Mucosa of stomach (tissue), 1 donor: ENCODE data around the gene COL4A2.

Experiments used
- H3K27me3 ChIP-seq: one replicate; pipeline ENCODE4 v1.7.0; 2013; ENCODE audit warnings: mild to moderate bottlenecking, low read length; ENCODE audit not compliant: control insufficient read depth, insufficient read depth
- H3K36me3 ChIP-seq: one replicate; pipeline ENCODE4 v1.7.0; 2013; ENCODE audit warnings: low read length; ENCODE audit not compliant: control insufficient read depth, insufficient read depth
- H3K4me1 ChIP-seq: one replicate; pipeline ENCODE4 v1.7.0; 2013; ENCODE audit warnings: mild to moderate bottlenecking, low read length; ENCODE audit not compliant: control insufficient read depth, insufficient read depth
- H3K4me3 ChIP-seq: one replicate; pipeline ENCODE4 v1.7.0; 2013; ENCODE audit warnings: low read length
- H3K9ac ChIP-seq: one replicate; pipeline ENCODE4 v1.7.0; 2013; ENCODE audit warnings: mild to moderate bottlenecking, low read length, moderate library complexity
- H3K9me3 ChIP-seq: one replicate; pipeline ENCODE4 v1.7.0; 2013; ENCODE audit warnings: mild to moderate bottlenecking, low read length, moderate library complexity; ENCODE audit not compliant: control insufficient read depth
- donor health status: Pancreatic carcinoma.

Gene COL4A2

GRCh38 chr13:110466266-110466915 is 159.3 kb downstream of the COL4A2 start:
- no peaks in the 10 kb centered on the region for H3K27me3 ChIP-seq
- no peak overlapping the region for H3K4me3 ChIP-seq
- no peaks in the 10 kb centered on the region for H3K9me3 ChIP-seq
- no peaks in the 10 kb centered on the region for H3K36me3 ChIP-seq
- H3K9ac ChIP-seq, result no peak overlapping the region
- peaks cover 5% of the 10 kb centered on the region for H3K4me1 ChIP-seq

GRCh38 chr13:110467516-110468110 is 160.5 kb downstream of the COL4A2 start:
- no peak overlapping the region for H3K9ac ChIP-seq
- no peaks in the 10 kb centered on the region for H3K9me3 ChIP-seq
- H3K36me3 ChIP-seq, result no peaks in the 10 kb centered on the region
- H3K27me3 ChIP-seq, result no peaks in the 10 kb centered on the region
- H3K4me3 ChIP-seq, result no peak overlapping the region
- H3K4me1 ChIP-seq, result peaks cover 5% of the 10 kb centered on the region

GRCh38 chr13:110468986-110469495 is 162.0 kb downstream of the COL4A2 start:
- no peaks in the 10 kb centered on the region for H3K36me3 ChIP-seq

GRCh38 chr13:110469597-110469996 is 162.5 kb downstream of the COL4A2 start:
- H3K4me3 ChIP-seq, result no peak overlapping the region
- H3K4me1 ChIP-seq, result peaks cover 5% of the 10 kb centered on the region
- H3K27me3 ChIP-seq, result no peaks in the 10 kb centered on the region
- no peaks in the 10 kb centered on the region for H3K36me3 ChIP-seq
- H3K9me3 ChIP-seq, result no peaks in the 10 kb centered on the region
- no peak overlapping the region for H3K9ac ChIP-seq

More at GRCh38 chr13:110468986-110469495, 162.0 kb downstream of the COL4A2 start:
- H3K4me1 ChIP-seq, result peaks cover 5% of the 10 kb centered on the region
- H3K4me3 ChIP-seq, result no peak overlapping the region
- H3K27me3 ChIP-seq, result no peaks in the 10 kb centered on the region
- no peak overlapping the region for H3K9ac ChIP-seq
- H3K9me3 ChIP-seq, result no peaks in the 10 kb centered on the region

GRCh38 chr13:110470272-110471009 is 163.4 kb downstream of the COL4A2 start:
- Histone ChIP-seq H3K36me3 (no peaks in the 10 kb centered on the region), H3K9ac (no peak overlapping the region), H3K27me3 (no peaks in the 10 kb centered on the region), H3K9me3 (no peaks in the 10 kb centered on the region), H3K4me1 (peaks cover 5% of the 10 kb centered on the region), H3K4me3 (no peak overlapping the region)

GRCh38 chr13:110471156-110471832 is 164.2 kb downstream of the COL4A2 start:
- Histone ChIP-seq H3K9me3 (no peaks in the 10 kb centered on the region), H3K4me1 (peaks cover 2% of the 10 kb centered on the region), H3K27me3 (no peaks in the 10 kb centered on the region), H3K4me3 (no peak overlapping the region), H3K9ac (no peak overlapping the region), H3K36me3 (no peaks in the 10 kb centered on the region)

- Histone ChIP-seq H3K9ac (no peak overlapping the region), H3K9me3 (no peaks in the 10 kb centered on the region), H3K27me3 (no peaks in the 10 kb centered on the region), H3K4me1 (no peaks in the 10 kb centered on the region), H3K4me3 (no peak overlapping the region), H3K36me3 (no peaks in the 10 kb centered on the region)
Measured at GRCh38 chr13:110471833-110472162, 164.7 kb downstream of the COL4A2 start.

GRCh38 chr13:110472904-110473563 is 165.9 kb downstream of the COL4A2 start:
- Histone ChIP-seq H3K9me3 (no peaks in the 10 kb centered on the region), H3K9ac (no peak overlapping the region), H3K4me3 (no peak overlapping the region), H3K27me3 (no peaks in the 10 kb centered on the region), H3K36me3 (no peaks in the 10 kb centered on the region), H3K4me1 (no peaks in the 10 kb centered on the region)

GRCh38 chr13:110474713-110475112 is 167.6 kb downstream of the COL4A2 start:
- Histone ChIP-seq H3K4me1 (no peaks in the 10 kb centered on the region), H3K9ac (no peak overlapping the region), H3K27me3 (no peaks in the 10 kb centered on the region), H3K36me3 (no peaks in the 10 kb centered on the region), H3K4me3 (no peak overlapping the region), H3K9me3 (no peaks in the 10 kb centered on the region)

- H3K4me3 ChIP-seq, result no peak overlapping the region
- H3K9ac ChIP-seq, result no peak overlapping the region
- no peaks in the 10 kb centered on the region for H3K36me3 ChIP-seq
- H3K9me3 ChIP-seq, result no peaks in the 10 kb centered on the region
- no peaks in the 10 kb centered on the region for H3K27me3 ChIP-seq
- no peaks in the 10 kb centered on the region for H3K4me1 ChIP-seq
Measured at GRCh38 chr13:110475117-110475516, 168.0 kb downstream of the COL4A2 start.

GRCh38 chr13:110475550-110476219 is 168.6 kb downstream of the COL4A2 start:
- Histone ChIP-seq H3K27me3 (no peaks in the 10 kb centered on the region), H3K9me3 (no peaks in the 10 kb centered on the region), H3K9ac (no peak overlapping the region), H3K36me3 (no peaks in the 10 kb centered on the region), H3K4me1 (no peaks in the 10 kb centered on the region), H3K4me3 (no peak overlapping the region)
